Measurements from ENCODE around the gene ITGA5.

ITGA5 gene

GRCh38 chr12:54431911-54432814, 13.1 kb upstream of the ITGA5 start:
- no peak for DNase-seq (ENCODE audit: extremely low read depth in 1 of 2, low read depth in 1 of 2)

- DNase-seq (ENCODE audit: extremely low read depth in 1 of 2, low read depth in 1 of 2): no peak
Observed at GRCh38 chr12:54430471-54431069, 11.5 kb upstream of the ITGA5 start.

- DNase-seq (ENCODE audit: extremely low read depth in 1 of 2, low read depth in 1 of 2): no peak
Observed at GRCh38 chr12:54429014-54429471, 10.0 kb upstream of the ITGA5 start.

- no peak for DNase-seq (ENCODE audit: extremely low read depth in 1 of 2, low read depth in 1 of 2)
Observed at GRCh38 chr12:54428050-54429013, 9.3 kb upstream of the ITGA5 start.

- DNase-seq (ENCODE audit: extremely low read depth in 1 of 2, low read depth in 1 of 2): no peak
Observed at GRCh38 chr12:54427106-54427505, 8.0 kb upstream of the ITGA5 start.

- DNase-seq (ENCODE audit: extremely low read depth in 1 of 2, low read depth in 1 of 2): no peak
Observed at GRCh38 chr12:54426690-54427089, 7.6 kb upstream of the ITGA5 start.

- DNase-seq (ENCODE audit: extremely low read depth in 1 of 2, low read depth in 1 of 2): no peak
Observed at GRCh38 chr12:54425702-54426101, 6.6 kb upstream of the ITGA5 start.

GRCh38 chr12:54424224-54424623, 5.2 kb upstream of the ITGA5 start:
- DNase-seq (ENCODE audit: extremely low read depth in 1 of 2, low read depth in 1 of 2): no peak

- DNase-seq (ENCODE audit: extremely low read depth in 1 of 2, low read depth in 1 of 2): no peak
Observed at GRCh38 chr12:54423816-54424150, 4.7 kb upstream of the ITGA5 start.

- no peak for DNase-seq (ENCODE audit: extremely low read depth in 1 of 2, low read depth in 1 of 2)
Observed at GRCh38 chr12:54421879-54422250, 2.8 kb upstream of the ITGA5 start.

GRCh38 chr12:54421175-54421878, 2.3 kb upstream of the ITGA5 start:
- DNase-seq (ENCODE audit: extremely low read depth in 1 of 2, low read depth in 1 of 2): no peak

- no peak for DNase-seq (ENCODE audit: extremely low read depth in 1 of 2, low read depth in 1 of 2)
Observed at GRCh38 chr12:54420766-54421144, 1.7 kb upstream of the ITGA5 start.

- DNase-seq (ENCODE audit: extremely low read depth in 1 of 2, low read depth in 1 of 2): no peak
Observed at GRCh38 chr12:54418441-54419087, 502 bp downstream of the ITGA5 start.

GRCh38 chr12:54417712-54418440, 1.2 kb downstream of the ITGA5 start:
- DNase-seq (ENCODE audit: extremely low read depth in 1 of 2, low read depth in 1 of 2): no peak

- DNase-seq (ENCODE audit: extremely low read depth in 1 of 2, low read depth in 1 of 2): no peak
Observed at GRCh38 chr12:54416687-54417603, 2.1 kb downstream of the ITGA5 start.

GRCh38 chr12:54415221-54415929, 3.7 kb downstream of the ITGA5 start:
- no peak for DNase-seq (ENCODE audit: extremely low read depth in 1 of 2, low read depth in 1 of 2)

- DNase-seq (ENCODE audit: extremely low read depth in 1 of 2, low read depth in 1 of 2): peak; percentile 41 to 62
Observed at GRCh38 chr12:54413284-54414190, 5.5 kb downstream of the ITGA5 start.

Measured in stimulated activated CD8-positive, alpha-beta memory T cell treated with anti-CD3 and anti-CD28 coated beads, Interleukin-7, amount 100 ng/mL, for 48 hours (primary cell).